SJCRH30 (cell line): Measurements from ENCODE around the gene TPPP2. TPM values are rescaled to one million over a fixed set of nuclear protein-coding genes. Genes with fewer than 3 reads are reported as not detected.
A peak's percentile ranks its signal among the peaks of the same experiment; 100 is the strongest.

ENCODE experiments used
- DNase-seq, 2 experiments: peaks; one replicate each; pipeline ENCODE4 v3.0.0-alpha.2; 2015 to 2020
- H3K27ac ChIP-seq: fragments of 250-450 bp; sonication (Bioruptor Pico); 2 replicates; pipeline ENCODE4 v1.5.1; 2020; ENCODE audit warnings: mild to moderate bottlenecking, moderate library complexity
- H3K27me3 ChIP-seq: fragments of 250-450 bp; sonication (Bioruptor Pico); 2 replicates; pipeline ENCODE4 v1.5.1; 2020; ENCODE audit warnings: mild to moderate bottlenecking, moderate library complexity
- H3K36me3 ChIP-seq: fragments of 250-450 bp; sonication (Bioruptor Pico); 2 replicates; pipeline ENCODE4 v1.5.1; 2020; ENCODE audit warnings: mild to moderate bottlenecking, moderate library complexity
- H3K4me1 ChIP-seq: fragments of 250-450 bp; sonication (Bioruptor Pico); 2 replicates; pipeline ENCODE4 v1.5.1; 2020; ENCODE audit warnings: mild to moderate bottlenecking, moderate library complexity
- H3K4me3 ChIP-seq: fragments of 250-450 bp; sonication (Bioruptor Pico); 2 replicates; pipeline ENCODE4 v1.5.1; 2020; ENCODE audit warnings: mild to moderate bottlenecking, moderate library complexity
- H3K9me3 ChIP-seq: fragments of 250-450 bp; sonication (Bioruptor Pico); replicated peaks from 2 replicates; pipeline ENCODE4 v1.5.1; 2020; ENCODE audit warnings: mild to moderate bottlenecking, moderate library complexity
- total RNA-seq: library from RNA; depleted of rRNA; stranded (reverse); fragments of >200 nt; shearing (Covaris generic); gene quantifications from 2 replicates; pipeline ENCODE4 v1.2.3, GENCODE V29; 2014

Gene TPPP2
- total RNA-seq, 1 experiment from 2014 or later, result not detected

DNA sequence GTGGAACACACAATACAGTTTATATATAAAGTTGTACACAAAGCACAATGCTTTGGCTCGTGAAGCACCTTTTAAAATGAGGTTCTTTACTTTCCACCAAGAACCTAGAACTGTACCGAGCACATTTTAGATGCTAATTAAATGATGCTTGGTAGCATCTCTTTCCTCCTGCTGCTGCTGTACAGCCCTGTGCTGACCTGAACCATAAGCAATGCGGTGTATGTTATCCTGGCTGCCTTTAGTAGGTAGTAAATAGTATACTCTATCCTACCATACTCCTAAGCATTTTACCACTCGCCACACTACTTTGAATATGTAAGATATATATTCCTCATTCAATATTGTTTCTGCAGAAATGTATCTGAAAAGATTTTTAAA lies 24.7 kb downstream of the TPPP2 start:
- Histone ChIP-seq H3K27ac (no peak overlapping the region), H3K27me3 (peaks cover 4% of the 10 kb centered on the region; the same call in 1 of the 2 replicates), H3K4me3 (no peak overlapping the region), H3K9me3 (no peaks in the 10 kb centered on the region), H3K36me3 (no peaks in the 10 kb centered on the region), H3K4me1 (no peaks in the 10 kb centered on the region)
- DNase-seq, result no peak

DNA sequence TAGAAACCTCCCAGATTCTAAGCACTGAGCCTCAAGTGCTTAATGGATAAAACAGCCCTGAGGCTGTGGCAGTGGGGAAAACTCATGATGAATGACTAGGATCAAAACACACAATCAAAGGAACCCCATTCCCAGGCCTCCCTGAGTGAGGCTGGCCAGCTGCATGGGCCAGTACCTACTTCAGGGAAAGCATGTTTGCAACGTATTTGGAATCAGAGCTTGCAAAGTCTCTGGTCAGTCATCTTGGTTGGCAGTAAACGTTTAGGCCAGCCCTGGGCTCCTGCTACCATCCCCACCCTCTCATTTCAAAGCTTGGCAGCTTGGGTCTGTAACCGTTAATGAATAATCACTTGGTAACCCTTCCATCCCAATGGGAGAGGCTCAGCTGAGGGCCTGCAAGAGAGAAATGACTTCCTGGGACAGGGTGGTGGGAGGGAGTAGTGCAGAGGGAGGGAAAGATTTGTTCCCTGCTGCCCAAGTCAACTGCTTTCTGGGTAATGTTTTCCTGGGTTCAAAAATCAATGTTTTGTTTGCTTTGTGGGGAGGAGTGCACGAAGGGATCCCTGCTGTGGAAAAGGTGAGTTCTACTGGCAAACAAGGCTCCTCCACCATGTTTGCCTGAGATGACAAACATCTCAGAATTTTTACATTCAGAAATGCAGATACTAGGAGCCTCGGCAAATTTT lies 25.6 kb downstream of the TPPP2 start:
- DNase-seq, result no peak
- H3K9me3 ChIP-seq, result no peaks in the 10 kb centered on the region
- no peak overlapping the region for H3K27ac ChIP-seq
- H3K27me3 ChIP-seq, result peaks cover 5% of the 10 kb centered on the region; the same call in 1 of the 2 replicates
- H3K36me3 ChIP-seq, result no peaks in the 10 kb centered on the region
- H3K4me1 ChIP-seq, result no peaks in the 10 kb centered on the region
- H3K4me3 ChIP-seq, result no peak overlapping the region

DNA sequence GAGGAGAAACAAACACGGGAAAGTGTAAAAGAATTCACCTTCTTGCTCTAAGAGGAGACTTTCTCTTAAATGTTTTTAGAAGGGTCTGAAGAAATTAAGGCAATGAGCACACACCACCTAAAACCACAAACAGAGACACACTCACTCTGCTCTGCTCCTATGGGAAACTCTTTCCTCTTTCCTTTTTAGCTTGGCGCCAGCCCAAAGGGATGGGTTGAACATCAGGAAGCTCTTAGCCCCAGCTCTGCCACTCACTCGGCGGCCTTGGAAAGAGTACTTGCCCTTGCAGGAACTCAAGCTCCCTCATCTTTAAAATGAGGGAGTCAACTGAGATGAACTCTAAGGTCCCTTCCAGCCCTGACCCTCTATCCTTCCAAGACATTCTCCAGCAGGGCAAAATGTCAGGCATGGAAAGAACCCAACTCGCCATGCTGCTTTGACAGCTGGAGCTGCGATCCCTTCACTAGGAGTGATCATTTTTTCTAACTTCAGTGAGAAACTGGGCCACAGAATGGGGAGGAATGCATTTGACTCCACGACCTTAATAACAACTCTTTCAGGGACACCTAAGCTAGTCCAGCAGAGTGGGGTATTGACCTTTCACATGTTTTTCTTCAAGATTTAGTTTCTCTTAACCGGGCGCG lies 26.6 kb downstream of the TPPP2 start:
- DNase-seq, result no peak
- no peaks in the 10 kb centered on the region for H3K9me3 ChIP-seq
- no peak overlapping the region for H3K4me3 ChIP-seq
- peaks cover 8% of the 10 kb centered on the region; the same call in 1 of the 2 replicates for H3K27me3 ChIP-seq
- H3K27ac ChIP-seq, result no peak overlapping the region
- no peaks in the 10 kb centered on the region for H3K4me1 ChIP-seq
- no peaks in the 10 kb centered on the region for H3K36me3 ChIP-seq

DNA sequence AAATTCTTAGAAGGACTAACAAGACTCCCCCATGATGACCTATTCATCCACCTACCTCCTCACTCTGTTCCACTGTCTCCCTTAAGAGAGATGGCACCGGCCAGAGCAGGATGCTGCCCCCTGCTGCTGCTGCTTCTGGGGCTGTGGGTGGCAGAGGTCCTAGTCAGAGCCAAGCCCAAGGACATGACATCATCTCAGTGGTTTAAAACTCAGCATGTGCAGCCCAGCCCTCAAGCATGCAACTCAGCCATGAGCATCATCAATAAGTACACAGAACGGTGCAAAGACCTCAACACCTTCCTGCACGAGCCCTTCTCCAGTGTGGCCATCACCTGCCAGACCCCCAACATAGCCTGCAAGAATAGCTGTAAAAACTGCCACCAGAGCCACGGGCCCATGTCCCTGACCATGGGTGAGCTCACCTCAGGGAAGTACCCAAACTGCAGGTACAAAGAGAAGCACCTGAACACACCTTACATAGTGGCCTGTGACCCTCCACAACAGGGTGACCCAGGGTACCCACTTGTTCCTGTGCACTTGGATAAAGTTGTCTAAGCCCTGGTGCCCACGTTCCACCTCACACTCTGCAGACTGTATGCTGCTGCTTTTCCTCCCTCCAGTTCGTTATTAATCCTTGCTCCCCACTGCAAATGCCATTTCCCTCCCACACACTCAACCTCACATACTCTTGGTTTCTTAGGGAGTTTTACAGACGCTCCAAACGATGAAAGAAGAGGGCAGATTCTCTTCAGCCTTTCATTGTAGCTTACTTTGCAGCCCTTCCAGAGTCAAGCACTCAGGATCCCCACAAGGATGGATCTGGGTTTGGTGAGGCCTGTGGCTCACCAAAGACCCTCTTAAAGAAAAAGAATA lies 28.0 kb downstream of the TPPP2 start, which contains the start of gene RNASE8:
RNASE8 (plus strand) TSS at position 20 of the 873 bp plus-strand sequence; CDS start at position 91, 71 bp downstream.
- Histone ChIP-seq H3K36me3 (no peaks in the 10 kb centered on the region), H3K9me3 (no peaks in the 10 kb centered on the region), H3K4me3 (no peak within 1 kb of the TSS), H3K4me1 (no peaks in the 10 kb centered on the region), H3K27ac (no peak within 1 kb of the TSS), H3K27me3 (peaks cover 12% of the 10 kb centered on the region; the same call in 1 of the 2 replicates)
- no peak for DNase-seq

DNA sequence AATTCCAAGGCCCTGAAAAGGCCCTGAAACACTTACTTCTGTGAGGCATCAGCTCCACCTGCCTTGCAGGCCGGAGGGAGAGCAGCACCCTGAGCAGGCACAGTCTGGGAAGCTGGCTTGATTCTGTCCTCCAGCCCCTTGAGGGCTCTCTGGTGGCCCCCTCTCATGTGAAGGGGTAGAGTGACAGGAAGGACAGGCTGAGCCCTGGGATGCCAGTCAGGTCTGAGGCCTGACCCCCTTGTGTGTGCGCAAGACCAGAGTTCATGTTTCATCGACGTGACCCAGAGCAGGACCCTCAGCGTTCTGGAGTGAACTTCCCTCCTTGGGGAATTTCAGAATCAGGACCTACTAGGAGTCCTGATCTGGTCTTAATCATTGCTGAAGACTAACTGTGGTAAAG lies 28.9 kb downstream of the TPPP2 start:
- H3K4me3 ChIP-seq, result no peak overlapping the region
- H3K9me3 ChIP-seq, result no peaks in the 10 kb centered on the region
- no peak overlapping the region for H3K27ac ChIP-seq
- no peak for DNase-seq
- no peaks in the 10 kb centered on the region; the same call in 1 of the 2 replicates for H3K4me1 ChIP-seq
- H3K27me3 ChIP-seq, result peaks cover 12% of the 10 kb centered on the region; the same call in 1 of the 2 replicates
- no peaks in the 10 kb centered on the region for H3K36me3 ChIP-seq

DNA sequence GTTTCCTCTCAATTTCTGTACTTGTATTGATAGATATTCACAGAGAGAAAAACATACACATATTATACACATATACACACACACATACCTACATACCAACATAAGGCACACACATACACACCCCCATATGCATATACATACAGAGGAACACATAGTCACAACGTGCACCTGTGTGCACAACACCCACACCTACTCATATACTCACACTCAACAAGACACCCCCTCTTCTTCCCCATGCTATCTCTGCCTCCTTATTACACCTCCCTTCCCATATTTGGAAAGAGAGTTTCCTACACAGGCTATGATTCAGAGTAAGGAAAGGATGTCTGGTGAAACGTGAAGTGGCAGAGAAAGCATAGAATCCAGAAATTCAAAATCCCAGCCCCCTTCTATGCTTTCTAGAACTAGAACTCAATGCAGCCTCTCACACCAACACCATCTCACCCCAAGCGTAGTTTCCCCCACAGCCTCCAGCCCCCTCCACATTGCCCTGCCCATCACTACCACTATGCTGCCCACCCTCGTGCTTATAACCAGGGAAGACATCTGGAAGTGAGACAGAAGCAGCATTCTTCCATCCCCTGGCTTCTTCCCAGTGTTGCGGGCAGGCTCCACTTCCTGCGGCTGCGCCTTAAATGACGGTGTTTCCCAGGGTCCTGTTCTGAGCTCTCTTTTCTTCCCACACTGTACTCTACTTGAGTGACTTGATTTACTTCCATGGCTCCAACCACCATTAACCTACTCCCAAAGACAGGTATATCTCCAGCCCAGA lies 30.0 kb downstream of the TPPP2 start:
- Histone ChIP-seq H3K4me1 (no peaks in the 10 kb centered on the region; the same call in 1 of the 2 replicates), H3K27me3 (0 out of 2 replicates have a peak, but pooled peaks cover 8% of the 10 kb centered on the region), H3K4me3 (no peak overlapping the region), H3K27ac (no peak overlapping the region), H3K9me3 (no peaks in the 10 kb centered on the region), H3K36me3 (no peaks in the 10 kb centered on the region)
- no peak for DNase-seq

DNA sequence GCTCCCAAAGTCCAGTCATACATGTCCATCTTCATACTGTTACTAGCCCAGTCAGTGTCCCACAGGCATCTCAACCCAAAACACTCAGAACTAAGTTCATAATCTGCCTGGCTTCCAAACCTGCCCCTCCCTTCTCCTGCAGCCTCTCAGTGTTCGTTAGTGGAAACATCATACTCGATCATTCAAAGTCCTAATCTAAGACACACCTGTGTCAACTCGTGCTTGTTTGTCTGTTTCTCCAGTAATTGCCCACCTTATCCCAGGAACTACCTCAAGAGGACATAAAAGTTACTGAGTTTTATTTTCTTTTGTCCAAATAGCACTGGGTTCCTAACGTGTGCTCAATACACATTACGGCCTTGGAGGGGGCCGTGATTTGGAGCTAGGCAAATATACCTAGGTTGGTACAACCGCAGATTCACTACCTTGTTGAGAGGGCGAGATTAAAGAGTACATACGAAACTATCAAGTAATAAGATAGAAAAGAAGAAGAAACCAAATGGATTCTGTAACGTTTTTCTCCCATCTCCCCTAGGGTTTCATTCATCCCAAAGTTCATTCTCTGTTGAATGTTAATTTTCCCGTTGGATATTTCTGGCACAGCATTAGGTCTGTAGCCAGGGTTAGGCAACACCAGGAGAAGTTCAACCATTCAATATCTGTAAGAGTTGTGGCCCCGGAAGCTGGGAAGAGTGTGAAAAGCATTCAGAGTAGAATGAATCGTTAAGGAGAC lies 30.8 kb downstream of the TPPP2 start:
- DNase-seq, result no peak

DNA sequence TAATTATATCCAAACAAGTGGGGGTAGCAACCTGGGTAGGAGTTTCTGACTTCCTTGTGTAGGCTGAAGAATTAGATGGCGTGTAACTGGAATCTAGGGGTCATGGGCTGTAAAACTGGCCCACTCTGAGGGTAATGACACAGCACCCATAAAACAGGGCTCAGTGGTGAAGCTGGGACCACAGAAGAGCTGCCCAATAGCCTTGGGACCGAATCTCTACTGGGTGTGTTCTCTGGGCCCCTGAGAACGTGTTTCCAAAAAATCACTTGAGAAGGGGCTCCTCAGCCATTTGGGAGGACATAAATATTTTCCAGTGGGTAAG lies 31.3 kb downstream of the TPPP2 start:
- no peak for DNase-seq
- Histone ChIP-seq H3K9me3 (no peaks in the 10 kb centered on the region), H3K4me1 (no peaks in the 10 kb centered on the region; the same call in 1 of the 2 replicates), H3K36me3 (no peaks in the 10 kb centered on the region), H3K27me3 (0 out of 2 replicates have a peak, but pooled peaks cover 8% of the 10 kb centered on the region), H3K4me3 (no peak overlapping the region), H3K27ac (no peak overlapping the region)

More for the DNA sequence above, 30.8 kb downstream of the TPPP2 start:
- Histone ChIP-seq H3K36me3 (no peaks in the 10 kb centered on the region), H3K9me3 (no peaks in the 10 kb centered on the region), H3K27me3 (0 out of 2 replicates have a peak, but pooled peaks cover 8% of the 10 kb centered on the region), H3K27ac (no peak overlapping the region), H3K4me1 (no peaks in the 10 kb centered on the region; the same call in 1 of the 2 replicates), H3K4me3 (no peak overlapping the region)

DNA sequence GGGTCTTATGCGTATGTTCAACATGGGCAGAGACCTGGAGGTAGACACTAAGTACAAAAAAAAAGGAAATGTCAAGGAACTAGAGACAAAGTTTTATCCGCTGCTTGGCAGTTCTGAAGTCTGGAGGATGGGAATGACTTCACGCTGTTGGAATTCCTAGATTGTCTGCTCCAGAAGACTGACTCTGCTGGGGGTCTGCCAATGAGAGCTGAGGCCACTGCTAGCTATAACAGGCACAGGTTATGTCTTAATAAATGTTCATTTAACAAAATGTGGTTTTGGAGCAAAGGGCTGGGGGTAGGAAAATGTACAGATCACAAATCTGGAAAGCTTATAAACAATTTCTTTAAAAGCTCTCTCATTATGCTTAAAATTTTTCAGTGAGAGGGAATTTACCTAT lies 33.5 kb downstream of the TPPP2 start:
- H3K4me1 ChIP-seq, result no peaks in the 10 kb centered on the region; the same call in 1 of the 2 replicates
- 0 out of 2 replicates have a peak, but pooled peaks cover 8% of the 10 kb centered on the region for H3K27me3 ChIP-seq
- H3K9me3 ChIP-seq, result no peaks in the 10 kb centered on the region
- peak in 1 of 2 experiments; percentile 18 for DNase-seq
- H3K27ac ChIP-seq, result no peak overlapping the region
- H3K36me3 ChIP-seq, result no peaks in the 10 kb centered on the region
- H3K4me3 ChIP-seq, result no peak overlapping the region

DNA sequence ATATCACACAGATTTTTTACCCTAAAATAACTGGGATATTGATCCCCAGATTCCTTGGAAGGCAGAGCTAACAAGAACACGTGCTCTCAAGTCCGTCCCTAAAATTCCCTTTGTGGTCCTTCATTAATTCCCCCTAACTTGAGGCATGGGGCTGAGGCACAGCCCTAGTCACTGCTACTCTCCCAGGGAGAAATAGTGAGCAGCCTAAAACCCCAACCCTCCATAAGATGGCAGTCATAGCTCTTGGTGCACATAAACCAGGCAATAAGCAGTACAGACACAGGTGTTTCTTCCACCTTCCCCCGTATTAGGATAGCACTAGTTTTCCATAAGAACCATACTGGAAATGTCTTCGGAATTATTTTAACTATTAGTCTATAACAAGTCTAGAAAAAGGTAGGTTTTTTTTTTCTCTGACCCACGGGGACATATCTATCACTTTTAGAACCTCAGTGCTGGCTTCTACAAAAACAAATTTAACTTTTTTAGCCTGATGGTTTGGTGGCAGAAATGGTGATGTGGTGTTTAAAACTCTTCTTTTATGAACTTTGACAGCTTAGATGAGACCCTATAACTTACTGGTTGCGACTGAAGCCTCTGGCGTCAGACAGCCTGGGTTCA lies 37.0 kb downstream of the TPPP2 start:
- H3K36me3 ChIP-seq, result no peaks in the 10 kb centered on the region
- no peaks in the 10 kb centered on the region for H3K9me3 ChIP-seq
- H3K4me3 ChIP-seq, result no peak overlapping the region
- H3K27me3 ChIP-seq, result 0 out of 2 replicates have a peak, but pooled peaks cover 4% of the 10 kb centered on the region
- H3K27ac ChIP-seq, result no peak overlapping the region
- peaks cover 3% of the 10 kb centered on the region for H3K4me1 ChIP-seq
- DNase-seq, result no peak

DNA sequence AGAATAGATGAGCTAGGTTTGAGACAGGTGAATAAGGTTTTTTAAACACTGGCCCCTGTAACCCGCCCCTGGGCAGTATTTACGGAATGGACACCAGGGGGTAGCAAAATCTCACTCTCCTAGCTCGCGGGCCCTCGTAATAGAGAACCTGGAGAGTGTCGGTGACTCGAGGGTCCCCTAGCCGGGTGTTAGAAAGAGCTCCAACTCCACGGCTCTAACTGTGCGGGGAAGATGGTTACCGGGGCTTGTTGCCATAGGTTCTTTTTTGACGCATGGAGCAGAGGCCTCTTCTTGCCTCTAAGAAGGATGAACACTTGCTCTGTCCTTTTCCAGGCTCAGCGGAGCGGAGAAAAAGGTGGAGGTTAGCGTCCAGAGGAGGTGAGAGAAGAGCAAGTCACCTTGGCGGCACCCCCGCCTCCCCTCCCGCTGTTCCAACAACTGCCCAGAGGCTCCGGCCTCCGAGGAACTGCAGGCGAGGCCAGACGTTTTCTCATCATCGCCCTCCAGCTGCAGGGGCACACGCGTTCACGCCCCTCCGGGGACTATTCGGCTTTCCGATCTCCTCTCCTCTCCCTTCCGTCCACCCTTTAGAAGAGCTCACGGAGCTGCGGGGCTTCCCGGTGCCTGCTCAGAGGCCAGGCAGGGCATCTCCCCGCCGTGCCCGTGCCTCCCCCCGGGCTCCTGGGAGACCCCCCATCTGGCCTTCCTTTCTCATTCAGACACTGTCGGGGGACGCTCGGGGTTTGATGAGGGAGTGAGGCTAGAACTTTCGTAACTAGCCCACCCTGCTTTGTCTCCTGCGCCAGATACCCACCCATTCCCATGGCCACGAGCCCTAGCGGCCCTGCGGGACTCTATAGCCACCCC lies 38.7 kb downstream of the TPPP2 start:
- Histone ChIP-seq H3K4me3 (peak overlapping the region; percentile 85), H3K27ac (peak overlapping the region; percentile 93), H3K9me3 (no peaks in the 10 kb centered on the region), H3K36me3 (peaks cover 8% of the 10 kb centered on the region; the same call in 1 of the 2 replicates), H3K4me1 (peaks cover 5% of the 10 kb centered on the region), H3K27me3 (no peaks in the 10 kb centered on the region)
- peak; percentile 65 to 81 for DNase-seq

DNA sequence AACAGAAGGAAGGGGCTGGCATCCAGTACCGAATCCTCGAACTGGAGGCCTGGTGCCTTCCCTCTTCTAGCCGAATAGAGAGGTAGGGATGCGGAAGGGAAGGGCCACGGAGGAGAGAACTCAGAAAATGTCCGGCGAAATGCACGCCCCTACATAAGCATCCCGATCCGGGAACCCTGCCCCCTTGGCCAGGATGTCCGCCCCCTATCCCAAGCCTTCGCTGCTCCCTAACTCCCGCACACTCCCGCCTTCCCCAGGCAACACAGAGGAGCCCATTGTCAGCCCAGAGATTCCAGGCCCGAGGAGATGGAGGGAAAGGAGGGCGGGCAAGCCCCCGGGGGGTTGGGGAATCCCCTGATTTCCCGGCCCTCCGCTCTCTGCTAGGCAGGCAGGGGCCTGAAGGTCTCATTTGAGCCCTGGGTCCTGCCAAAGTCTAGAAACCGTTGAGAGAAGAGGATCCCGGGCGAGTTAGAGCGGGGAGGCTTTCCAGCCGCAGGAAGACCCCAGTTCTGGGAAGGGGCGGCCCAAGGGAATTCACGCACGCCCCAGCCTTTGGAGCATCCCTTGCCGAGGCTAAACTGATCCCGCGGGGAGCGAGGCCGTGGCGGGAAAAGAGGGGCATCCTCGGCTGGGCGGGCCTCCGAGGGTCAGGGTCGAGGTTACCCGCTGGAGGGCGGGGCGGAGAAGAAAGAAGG lies 39.5 kb downstream of the TPPP2 start:
- peaks cover 11% of the 10 kb centered on the region; the same call in 1 of the 2 replicates for H3K36me3 ChIP-seq
- peak overlapping the region; percentile 85 for H3K4me3 ChIP-seq
- H3K27ac ChIP-seq, result peak overlapping the region; percentile 93
- peaks cover 5% of the 10 kb centered on the region; the same call in 1 of the 2 replicates for H3K4me1 ChIP-seq
- no peaks in the 10 kb centered on the region for H3K27me3 ChIP-seq
- DNase-seq, result peak; percentile 75 to 76
- no peaks in the 10 kb centered on the region for H3K9me3 ChIP-seq
